Psoas muscle (tissue), 8 donors: ENCODE measurements around the gene PDCD1LG2. TPM values are rescaled to one million over a fixed set of nuclear protein-coding genes. Genes with fewer than 3 reads are reported as not detected.

Experiments used
- ATAC-seq, 4 donors: fragments of 200-7000 bp; cut with Tn5 transposase; one replicate each; pipeline ENCODE4 v1.9.1; 2020; ENCODE audit warnings: moderate library complexity in 3 of 4, mild to moderate bottlenecking in 2 of 4
- DNase-seq, 2 donors: peaks; one replicate each; pipeline ENCODE4 v3.0.0-alpha.2; 2020
- H3K27ac ChIP-seq: fragments of 200-600 bp; one replicate; pipeline ENCODE4 v1.8.0; 2022
- H3K27me3 ChIP-seq, 3 donors: fragments of 200-600 bp in 1 of 3; one replicate each; pipeline versions ENCODE4 v1.6.1 to v1.8.0; 2013 to 2022; ENCODE audit warnings: low read length in 2 of 3, mild to moderate bottlenecking in 2 of 3, moderate library complexity in 1 of 3; ENCODE audit not compliant: insufficient read depth in 3 of 3
- H3K36me3 ChIP-seq, 2 donors: fragments of 200-600 bp in 1 of 2; one replicate each; pipeline versions ENCODE4 v1.6.1 to v1.8.0; 2013 to 2022; ENCODE audit warnings: low read depth in 1 of 2, mild to moderate bottlenecking in 1 of 2, moderate library complexity in 1 of 2; ENCODE audit not compliant: insufficient read depth in 1 of 2
- H3K4me1 ChIP-seq: fragments of 200-600 bp; one replicate; pipeline ENCODE4 v1.8.0; 2022
- H3K4me3 ChIP-seq: fragments of 200-600 bp; one replicate; pipeline ENCODE4 v1.8.0; 2022; ENCODE audit warnings: mild to moderate bottlenecking
- H3K9me3 ChIP-seq: fragments of 200-600 bp; one replicate; pipeline ENCODE4 v1.8.0; 2022
- CTCF ChIP-seq: fragments of 200-600 bp; IDR thresholded peaks from one replicate; pipeline ENCODE4 v1.8.0; 2022; ENCODE audit warnings: antibody characterized with exemption
- WGBS, 3 donors: extraction: QIAGEN DNeasy Blood & Tissue Kit; methylation state at CpG; one replicate each; pipeline versions ENCODE4 v1.1.6 to v1.1.7; 2013; 5-methylcytosine and 5-hydroxymethylcytosine counted together
- intact Hi-C, 2 donors: fragments of 100-400 bp; cut with DNase I; formaldehyde crosslinking; loops; one replicate each; pipeline versions ENCODE4 v1.11.0 to v1.14.2; 2022
- polyA plus RNA-seq, 3 donors: library from polyadenylated mRNA; stranded (reverse); fragments of 200-250 nt; gene quantifications; one replicate each; pipeline ENCODE4 v1.2.3, GENCODE V29; 2013
- total RNA-seq, 4 donors: library from RNA; stranded (reverse); fragmentation: NEBNext Ultra II Directional in 2 of 4; extraction: Animal tissue kit (Norgen Biotek cat#: 25700) in 2 of 4; gene quantifications; one replicate each; pipeline versions ENCODE4 v1.2.1 to v1.2.4, GENCODE V29; 2021 to 2023
- donor health status: healthy with polysubstance abuse.
- donor health status: DM: no; HTN: no; CAD: no; lungs with moderate emphysema.
- donor health status: Bipolar disorder and iron deficiency.
- donor health status: healthy.
- donor health status: DM: yes; HTN: yes; CAD: no.
- donor health status: DM: no; HTN: no; CAD: no.
- donor health status: DM: no; HTN: no; CAD: no.
- donor health status: DM: yes; HTN: yes; CAD: no.

Gene PDCD1LG2
- total and polyA plus RNA-seq, 7 donors: 0.29 to 1.3 (median 0.62) TPM

- no peak for DNase-seq
- no peaks in the 10 kb centered on the region for H3K36me3 ChIP-seq
- 49 to 64% (median 55%) methylated on average over 4 of the region's 4 CpGs for WGBS, 3 donors
Measured at GRCh38 chr9:5529683-5530221, 19.4 kb downstream of the PDCD1LG2 start.

GRCh38 chr9:5531101-5531882, 21.0 kb downstream of the PDCD1LG2 start:
- H3K9me3 ChIP-seq: no peaks in the 10 kb centered on the region
- intact Hi-C loops: no loop called here
- H3K27ac ChIP-seq: no peak overlapping the region
- H3K27me3 ChIP-seq: no peaks in the 10 kb centered on the region
- no peaks in the 10 kb centered on the region for H3K36me3 ChIP-seq
- H3K4me3 ChIP-seq: no peak overlapping the region
- no peak for DNase-seq
- 68 to 75% (median 70%) methylated on average over 2 of the region's 2 CpGs for WGBS, 3 donors
- peaks cover 17% of the 10 kb centered on the region for H3K4me1 ChIP-seq
- TF ChIP-seq CTCF: no peak
- ATAC-seq: no peak

More at GRCh38 chr9:5529683-5530221, 19.4 kb downstream of the PDCD1LG2 start:
- Histone ChIP-seq H3K27me3 (no peaks in the 10 kb centered on the region), H3K4me3 (no peak overlapping the region), H3K27ac (no peak overlapping the region), H3K4me1 (peaks cover 14% of the 10 kb centered on the region), H3K9me3 (no peaks in the 10 kb centered on the region)
- ATAC-seq: peak in 2 of 4 donors; percentile 35 to 39
- intact Hi-C loops: no loop called here
- TF ChIP-seq CTCF: no peak

GRCh38 chr9:5532306-5532705, 22.0 kb downstream of the PDCD1LG2 start:
- intact Hi-C loops: no loop called here
- DNase-seq: no peak
- Histone ChIP-seq H3K27ac (no peak overlapping the region), H3K27me3 (no peaks in the 10 kb centered on the region), H3K36me3 (no peaks in the 10 kb centered on the region), H3K4me1 (peaks cover 17% of the 10 kb centered on the region), H3K4me3 (no peak overlapping the region), H3K9me3 (no peaks in the 10 kb centered on the region)
- WGBS, 3 donors: 45 to 52% (median 46%) methylated on average over 1 of the region's 1 CpG
- TF ChIP-seq CTCF: no peak
- no peak for ATAC-seq

- no peaks in the 10 kb centered on the region for H3K9me3 ChIP-seq
- H3K27me3 ChIP-seq: no peaks in the 10 kb centered on the region
- DNase-seq: no peak
- no peak overlapping the region for H3K4me3 ChIP-seq
- 71 to 94% (median 88%) methylated on average over 5 of the region's 5 CpGs for WGBS, 3 donors
- no peak for ATAC-seq
- no peaks in the 10 kb centered on the region for H3K36me3 ChIP-seq
- no peak overlapping the region for H3K27ac ChIP-seq
- no peak for TF ChIP-seq CTCF
- intact Hi-C loops: no loop called here
- peaks cover 17% of the 10 kb centered on the region for H3K4me1 ChIP-seq
Measured at GRCh38 chr9:5532790-5533189, 22.5 kb downstream of the PDCD1LG2 start.
